WTC11 (cell line): ENCODE measurements around the gene NXPE2. TPM values are rescaled to one million over a fixed set of nuclear protein-coding genes. Genes with fewer than 3 reads are reported as not detected.

ENCODE experiments used
- ATAC-seq: fragments of 200-7000 bp; cut with Tn5 transposase; 2 replicates; pipeline ENCODE4 v1.10.0; 2021; ENCODE audit warnings: mild to moderate bottlenecking, moderate library complexity
- CTCF ChIA-PET: fragments of 300-600 bp; sonication (Branson Sonifier 250); formaldehyde crosslinking; loops from one replicate; lab custom pipeline; 2021; ENCODE audit warnings: antibody characterized with exemption; lab: Charles Lee
- POLR2A ChIA-PET: fragments of 350-600 bp; sonication (Branson Sonifier 250); formaldehyde crosslinking; loops from one replicate; lab custom pipeline; 2021; ENCODE audit warnings: antibody characterized with exemption; lab: Charles Lee
- DNase-seq: peaks from one replicate; pipeline ENCODE4 v3.0.0; 2021; ENCODE audit warnings: low spot score
- H3K27ac Mint-ChIP-seq: 2 replicates; pipeline ENCODE4 v1.8.0; 2021; ENCODE audit warnings: mixed read lengths
- H3K27me3 Mint-ChIP-seq: 2 replicates; pipeline ENCODE4 v1.8.0; 2021; ENCODE audit warnings: low read depth, mild to moderate bottlenecking, moderate library complexity, mixed read lengths
- H3K36me3 Mint-ChIP-seq: 2 replicates; pipeline ENCODE4 v1.8.0; 2021; ENCODE audit warnings: mixed read lengths
- H3K4me1 Mint-ChIP-seq: 2 replicates; pipeline ENCODE4 v1.8.0; 2022; ENCODE audit warnings: mixed read lengths
- H3K4me3 Mint-ChIP-seq: 2 replicates; pipeline ENCODE4 v1.8.0; 2021; ENCODE audit warnings: mild to moderate bottlenecking, moderate library complexity, mixed read lengths
- H3K9me3 Mint-ChIP-seq: 2 replicates; pipeline ENCODE4 v1.8.0; 2021; ENCODE audit warnings: mixed read lengths
- ARID4B ChIP-seq: sonication (generic); formaldehyde crosslinking; IDR thresholded peaks from 2 replicates; pipeline ENCODE4 v1.8.0; 2023; ENCODE audit warnings: missing genetic modification reagents, mild to moderate bottlenecking, borderline replicate concordance
- E2F4 ChIP-seq: sonication (generic); formaldehyde crosslinking; IDR thresholded peaks from 2 replicates; pipeline ENCODE4 v1.8.1; 2022; ENCODE audit warnings: low read depth, mild to moderate bottlenecking, moderate library complexity, missing genetic modification reagents, borderline replicate concordance
- ETV6 ChIP-seq: sonication (generic); formaldehyde crosslinking; IDR thresholded peaks from 2 replicates; pipeline ENCODE4 v1.8.1; 2022; ENCODE audit warnings: mild to moderate bottlenecking, missing genetic modification reagents
- FOXK1 ChIP-seq: sonication (generic); formaldehyde crosslinking; IDR thresholded peaks from 2 replicates; pipeline ENCODE4 v1.8.0; 2022; ENCODE audit warnings: mild to moderate bottlenecking, moderate library complexity, missing genetic modification reagents
- GABPB1 ChIP-seq: sonication (generic); formaldehyde crosslinking; IDR thresholded peaks from 2 replicates; pipeline ENCODE4 v1.8.1; 2023; ENCODE audit warnings: mild to moderate bottlenecking, missing genetic modification reagents
- HMGXB4 ChIP-seq: sonication (generic); formaldehyde crosslinking; IDR thresholded peaks from 2 replicates; pipeline ENCODE4 v1.8.1; 2023; ENCODE audit warnings: mild to moderate bottlenecking, moderate library complexity, missing genetic modification reagents
- IRF2 ChIP-seq: sonication (generic); formaldehyde crosslinking; IDR thresholded peaks from 2 replicates; pipeline ENCODE4 v1.8.0; 2022; ENCODE audit warnings: low read depth, missing genetic modification reagents, borderline replicate concordance
- NR2C2 ChIP-seq: sonication (generic); formaldehyde crosslinking; IDR thresholded peaks from 2 replicates; pipeline ENCODE4 v1.8.0; 2022; ENCODE audit warnings: mild to moderate bottlenecking, missing genetic modification reagents
- PRDM15 ChIP-seq: sonication (generic); formaldehyde crosslinking; IDR thresholded peaks from 2 replicates; pipeline ENCODE4 v1.8.0; 2022; ENCODE audit warnings: missing genetic modification reagents
- PREB ChIP-seq: sonication (generic); formaldehyde crosslinking; IDR thresholded peaks from 2 replicates; pipeline ENCODE4 v1.8.1; 2022; ENCODE audit warnings: mild to moderate bottlenecking, missing genetic modification reagents, moderate library complexity, borderline replicate concordance
- SOX15 ChIP-seq: fragments of 250-450 bp; sonication (Bioruptor Pico); IDR thresholded peaks from 2 replicates; pipeline ENCODE4 v1.9.0; 2021; ENCODE audit warnings: mild to moderate bottlenecking
- TCF7 ChIP-seq: sonication (generic); formaldehyde crosslinking; IDR thresholded peaks from 2 replicates; pipeline ENCODE4 v1.8.0; 2022; ENCODE audit warnings: mild to moderate bottlenecking, low read depth, missing genetic modification reagents, moderate library complexity
- USF1 ChIP-seq: sonication (generic); formaldehyde crosslinking; IDR thresholded peaks from 2 replicates; pipeline ENCODE4 v1.8.0; 2022; ENCODE audit warnings: mild to moderate bottlenecking, missing genetic modification reagents
- ZNF281 ChIP-seq: sonication (generic); formaldehyde crosslinking; IDR thresholded peaks from 2 replicates; pipeline ENCODE4 v1.8.0; 2023; ENCODE audit warnings: mild to moderate bottlenecking, missing genetic modification reagents
- total RNA-seq: library from RNA; stranded (reverse); gene quantifications from 3 replicates; pipeline ENCODE4 v1.2.3, GENCODE V29; 2021

NXPE2 gene
- total RNA-seq, 1 experiment from 2014 or later: not detected

- TF ChIP-seq PREB: no peak
- no peak for TF ChIP-seq ZNF281 (CRISPR knock-in tag)
- TF ChIP-seq IRF2 (CRISPR knock-in tag): no peak
- no peak for TF ChIP-seq NR2C2 (CRISPR knock-in tag)
- TF ChIP-seq ARID4B (CRISPR knock-in tag): no peak
- TF ChIP-seq SOX15 (CRISPR knock-in tag): no peak
- TF ChIP-seq TCF7 (CRISPR knock-in tag): no peak
- TF ChIP-seq E2F4 (CRISPR knock-in tag): no peak
- no peak for TF ChIP-seq PRDM15 (CRISPR knock-in tag)
- no peak for TF ChIP-seq USF1 (CRISPR knock-in tag)
- TF ChIP-seq ETV6 (CRISPR knock-in tag): no peak
- TF ChIP-seq, all 79 proteins: peak for 0
These were observed 31.6 kb downstream of the NXPE2 start (continued) for GRCh38 chr11:114709960-114710359.

GRCh38 chr11:114713756-114714155 is 35.4 kb downstream of the NXPE2 start:
- CTCF ChIA-PET: no interaction called here
- ATAC-seq: no peak
- Mint-ChIP-seq H3K36me3 (no peaks in the 10 kb centered on the region), H3K27ac (no peak overlapping the region), H3K4me1 (no peaks in the 10 kb centered on the region), H3K27me3 (no peaks in the 10 kb centered on the region), H3K9me3 (peaks cover 16% of the 10 kb centered on the region), H3K4me3 (no peak overlapping the region)
- POLR2A ChIA-PET: no interaction called here
- DNase-seq: no peak
- TF ChIP-seq HMGXB4 (CRISPR knock-in tag) (no peak), FOXK1 (CRISPR knock-in tag) (no peak), USF1 (CRISPR knock-in tag) (no peak), GABPB1 (CRISPR knock-in tag) (no peak), ARID4B (CRISPR knock-in tag) (no peak)
